Tibial nerve (tissue), 4 donors: ENCODE results near the gene GRIFIN.

ENCODE experiments used
- EP300 ChIP-seq, 2 donors: sonication (generic); formaldehyde crosslinking; IDR thresholded peaks; one replicate each; pipeline ENCODE4 v1.6.1; 2017; ENCODE audit warnings: antibody characterized with exemption in 2 of 2, mild to moderate bottlenecking in 1 of 2
- POLR2A ChIP-seq, 2 donors: fragments of 450-650 bp; IDR thresholded peaks; one replicate each; pipeline ENCODE4 v1.6.1; 2017; ENCODE audit warnings: antibody characterized with exemption in 2 of 2, mild to moderate bottlenecking in 2 of 2, moderate library complexity in 2 of 2
- TF ChIP-seq, protein P1 (sequence below), 5 experiments: fragments of 200-600 bp in 3 of 5; fragments of 450-650 bp in 2 of 5; sonication (generic) in 3 of 5; IDR thresholded peaks; one replicate each; pipeline ENCODE4 v1.5.1; 2016 to 2019; ENCODE audit warnings: antibody characterized with exemption in 5 of 5, mild to moderate bottlenecking in 3 of 5, moderate library complexity in 2 of 5

DNA sequence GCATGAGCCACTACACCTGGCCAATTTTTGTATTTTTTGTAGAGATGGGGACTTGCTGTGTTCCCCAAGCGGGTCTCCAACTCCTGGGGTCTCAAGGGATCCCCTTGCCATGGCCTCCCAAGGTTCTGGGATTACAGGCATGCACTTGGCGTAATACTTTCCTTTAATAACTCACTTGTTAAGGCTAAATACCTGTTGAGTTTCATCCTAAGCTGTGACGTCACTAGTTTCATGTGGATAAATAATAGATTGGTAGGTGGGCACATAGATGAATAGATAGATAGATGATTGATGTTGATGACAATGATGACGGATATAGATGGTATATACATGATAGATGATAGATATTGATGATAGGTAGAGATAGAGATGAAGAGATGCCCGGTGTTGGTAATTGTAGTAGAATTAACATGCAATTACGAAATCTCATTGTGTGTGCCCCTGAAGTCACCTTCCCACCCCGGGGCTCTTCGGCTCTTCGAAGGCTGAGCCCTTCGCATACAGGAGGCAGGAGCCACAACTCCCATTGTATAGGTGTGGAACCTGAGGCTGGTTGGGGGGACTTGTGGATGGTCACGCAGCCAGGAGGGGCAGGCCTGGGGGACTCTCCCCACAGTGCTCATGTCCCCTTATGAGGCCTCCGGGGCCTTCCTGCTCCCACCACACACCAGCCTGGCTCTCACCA lies 2.6 kb downstream of the GRIFIN start:
- TF ChIP-seq, protein P1, sequence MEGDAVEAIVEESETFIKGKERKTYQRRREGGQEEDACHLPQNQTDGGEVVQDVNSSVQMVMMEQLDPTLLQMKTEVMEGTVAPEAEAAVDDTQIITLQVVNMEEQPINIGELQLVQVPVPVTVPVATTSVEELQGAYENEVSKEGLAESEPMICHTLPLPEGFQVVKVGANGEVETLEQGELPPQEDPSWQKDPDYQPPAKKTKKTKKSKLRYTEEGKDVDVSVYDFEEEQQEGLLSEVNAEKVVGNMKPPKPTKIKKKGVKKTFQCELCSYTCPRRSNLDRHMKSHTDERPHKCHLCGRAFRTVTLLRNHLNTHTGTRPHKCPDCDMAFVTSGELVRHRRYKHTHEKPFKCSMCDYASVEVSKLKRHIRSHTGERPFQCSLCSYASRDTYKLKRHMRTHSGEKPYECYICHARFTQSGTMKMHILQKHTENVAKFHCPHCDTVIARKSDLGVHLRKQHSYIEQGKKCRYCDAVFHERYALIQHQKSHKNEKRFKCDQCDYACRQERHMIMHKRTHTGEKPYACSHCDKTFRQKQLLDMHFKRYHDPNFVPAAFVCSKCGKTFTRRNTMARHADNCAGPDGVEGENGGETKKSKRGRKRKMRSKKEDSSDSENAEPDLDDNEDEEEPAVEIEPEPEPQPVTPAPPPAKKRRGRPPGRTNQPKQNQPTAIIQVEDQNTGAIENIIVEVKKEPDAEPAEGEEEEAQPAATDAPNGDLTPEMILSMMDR (IDR thresholded peaks at IDR 0.05) = no peak
- TF ChIP-seq POLR2A (IDR thresholded peaks at IDR 0.05) (no peak), EP300 (IDR thresholded peaks at IDR 0.05) (no peak)
